CD4-positive, alpha-beta T cell treated with Interleukin-15 for 4 hours (primary cell): ENCODE measurements around the gene FGGY.

ENCODE experiments used
- DNase-seq: peaks from one replicate; pipeline ENCODE4 v3.0.0-alpha.2; 2020; ENCODE audit warnings: low spot score

Gene FGGY

DNA sequence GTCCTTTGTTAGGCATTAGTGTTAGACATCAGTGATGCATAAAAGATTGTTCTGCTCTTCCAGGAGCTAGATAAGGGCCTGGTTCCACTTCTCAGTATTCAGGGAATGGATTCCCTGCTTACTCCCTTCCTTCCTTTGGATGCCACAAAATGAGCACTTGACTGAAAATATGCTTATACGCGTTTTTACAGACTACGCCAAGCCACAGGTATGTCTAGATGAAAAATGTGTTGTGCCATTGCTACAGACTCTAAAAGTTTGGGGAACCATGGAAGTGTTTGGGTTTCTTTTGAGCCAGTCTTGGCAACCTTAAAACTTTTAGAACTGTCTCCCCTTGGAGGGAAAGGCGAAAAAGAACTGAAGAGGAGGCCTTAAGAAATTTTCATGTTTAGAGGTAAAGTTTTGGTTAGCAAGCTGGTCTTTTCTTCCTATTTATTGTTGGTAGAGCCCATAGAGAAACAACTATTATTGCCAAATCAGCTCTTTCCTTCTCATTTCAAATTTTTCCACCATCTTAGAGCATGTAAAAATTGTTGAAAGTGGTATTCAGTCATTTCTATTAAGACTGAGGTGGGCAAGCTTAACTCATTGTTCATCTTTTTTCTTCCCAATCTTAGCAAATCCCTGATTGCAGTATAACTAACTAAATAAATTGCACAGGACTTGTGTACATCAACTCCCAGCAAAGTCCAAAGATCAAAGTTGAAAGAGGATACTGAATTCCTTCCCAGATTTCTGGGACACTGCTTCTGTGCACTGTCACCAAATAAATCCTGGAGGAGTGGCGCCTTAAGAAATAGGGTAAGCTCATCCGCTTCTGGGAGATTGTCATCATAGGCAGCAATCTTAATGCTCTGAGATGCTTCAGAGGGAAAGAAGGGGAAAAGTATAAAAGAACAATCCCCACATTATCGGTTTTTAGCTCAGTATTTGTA, 18.9 kb downstream of the FGGY start:
- no peak for DNase-seq

DNA sequence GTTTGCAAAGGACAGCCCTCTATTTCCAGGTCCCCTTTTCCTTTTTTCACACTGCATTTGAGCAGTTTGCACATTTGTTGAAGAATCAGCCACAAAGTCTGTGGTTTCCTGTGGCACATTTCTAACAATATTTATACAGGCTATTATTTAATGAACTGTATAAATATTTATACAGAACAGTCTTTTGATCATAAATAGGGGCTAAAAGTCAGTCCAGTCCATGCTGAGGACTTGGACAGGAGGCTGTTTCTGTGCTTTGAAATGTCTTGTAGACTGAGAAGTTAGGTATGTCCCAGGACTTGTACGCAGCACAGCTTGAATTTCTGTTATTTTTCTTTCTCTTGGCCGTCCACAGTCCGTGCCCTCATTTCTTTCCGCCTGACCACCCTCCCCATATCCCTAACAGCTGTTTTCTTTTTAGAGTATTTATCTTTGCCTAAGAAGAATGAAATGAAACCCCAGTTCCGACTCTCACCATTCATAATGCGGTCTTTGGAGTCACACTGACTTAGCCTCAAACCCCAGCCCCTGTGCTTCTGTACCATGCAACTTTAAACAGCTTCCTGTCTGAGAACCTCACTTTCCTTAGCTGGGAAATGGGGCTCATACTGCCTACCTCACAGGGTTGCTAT, 19.7 kb downstream of the FGGY start:
- DNase-seq = no peak

- no peak for DNase-seq
Observed at GRCh38 chr1:59317343-59317742, 20.4 kb downstream of the FGGY start.

- DNase-seq = no peak
Observed at GRCh38 chr1:59317780-59318179, 20.9 kb downstream of the FGGY start.

GRCh38 chr1:59318271-59318860, 21.5 kb downstream of the FGGY start:
- DNase-seq = no peak

DNA sequence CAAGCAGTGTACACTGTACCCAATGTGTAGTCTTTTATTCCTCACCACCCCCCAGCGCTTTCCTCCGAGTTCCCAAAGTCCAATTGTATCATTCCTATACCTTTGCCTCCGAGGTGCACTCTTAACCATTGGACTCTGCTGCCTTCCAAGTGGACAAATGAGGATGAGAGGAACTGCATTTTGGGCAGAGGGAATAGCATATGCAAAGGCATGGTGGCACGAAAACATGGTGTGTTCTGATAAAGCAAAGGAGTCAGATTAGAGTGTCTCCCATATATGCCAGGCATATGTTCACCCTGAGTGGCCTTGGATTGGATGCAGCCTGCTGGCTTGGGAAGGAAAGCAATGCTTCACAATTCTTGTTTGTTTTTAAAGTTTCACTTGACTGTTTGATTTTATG, 25.5 kb downstream of the FGGY start:
- DNase-seq = no peak

- DNase-seq = no peak
Observed at GRCh38 chr1:59322814-59323213, 25.9 kb downstream of the FGGY start.

GRCh38 chr1:59323879-59324278, 27.0 kb downstream of the FGGY start:
- no peak for DNase-seq

- no peak for DNase-seq
Observed at GRCh38 chr1:59328353-59328752, 31.5 kb downstream of the FGGY start.

DNA sequence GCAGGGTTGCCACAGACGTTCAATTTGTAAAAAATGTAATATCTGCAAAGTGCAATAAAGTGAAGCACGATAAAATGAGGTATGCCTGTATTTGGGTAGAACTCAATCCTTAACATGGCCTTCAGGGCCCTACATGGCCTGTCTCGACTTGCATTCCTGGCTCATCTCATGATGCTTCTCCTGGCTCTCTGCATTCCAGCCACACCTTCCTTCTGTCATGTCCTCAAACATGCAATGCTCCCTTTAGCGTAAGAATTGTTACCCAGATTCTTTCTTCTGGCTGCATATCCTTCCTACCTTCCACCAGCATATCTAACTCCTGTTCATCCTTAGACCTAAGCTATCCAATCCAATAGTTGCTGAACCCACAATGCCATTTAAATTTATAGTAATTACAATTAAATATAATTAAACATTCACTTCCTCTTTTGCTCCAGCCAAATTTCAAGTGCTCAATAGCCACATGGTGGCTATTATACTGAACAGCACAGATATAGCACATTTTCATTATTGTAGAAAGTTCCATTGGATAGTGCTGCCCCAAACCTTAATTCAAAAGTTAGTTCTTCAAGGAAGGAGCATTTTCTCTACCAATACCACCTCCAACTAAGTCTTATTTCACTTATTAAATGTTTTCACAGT, 32.6 kb downstream of the FGGY start:
- no peak for DNase-seq

DNA sequence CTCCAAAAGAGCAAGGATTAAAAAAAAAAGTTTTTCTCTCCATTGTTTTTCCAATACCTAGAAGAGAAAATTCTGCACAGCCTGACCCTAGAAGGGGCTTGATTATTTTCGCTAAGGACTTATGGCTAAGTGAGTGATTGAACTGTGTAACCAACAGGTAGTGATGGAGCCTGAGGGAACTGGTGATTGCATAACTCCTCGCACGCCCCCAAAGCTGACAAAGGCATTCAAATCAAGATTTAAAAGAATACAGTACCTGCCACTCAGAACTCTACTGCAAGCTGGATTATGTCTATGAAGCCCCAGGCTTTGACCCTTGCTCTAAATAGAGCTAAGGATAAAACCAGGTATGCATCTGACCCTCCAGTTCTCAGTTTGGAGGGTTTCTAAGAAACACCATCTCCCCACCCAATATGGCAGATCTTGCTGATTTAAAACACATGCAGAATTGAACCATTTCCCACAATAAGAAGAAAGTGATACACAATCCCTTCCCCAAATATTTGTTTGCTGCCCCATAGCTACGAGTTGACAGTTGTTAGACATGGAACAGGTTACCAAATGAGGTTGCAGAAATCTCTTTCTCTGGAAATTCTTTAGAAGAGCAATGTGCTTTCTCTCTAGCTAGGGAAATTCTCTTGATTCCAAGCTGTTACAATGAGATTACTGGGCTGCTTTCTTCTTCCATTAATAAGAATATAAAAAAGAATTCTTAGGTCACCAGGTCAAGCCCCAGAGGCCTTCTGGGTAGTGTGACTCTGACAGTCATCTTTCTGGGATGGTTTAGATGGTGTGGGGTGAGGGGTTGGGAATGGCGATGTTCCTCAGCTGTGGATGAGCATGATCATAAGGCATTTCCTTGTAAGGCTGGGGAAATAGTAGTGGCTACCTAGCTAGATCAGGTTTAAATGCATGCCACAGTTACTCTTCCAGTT, 35.1 kb downstream of the FGGY start:
- no peak for DNase-seq

DNA sequence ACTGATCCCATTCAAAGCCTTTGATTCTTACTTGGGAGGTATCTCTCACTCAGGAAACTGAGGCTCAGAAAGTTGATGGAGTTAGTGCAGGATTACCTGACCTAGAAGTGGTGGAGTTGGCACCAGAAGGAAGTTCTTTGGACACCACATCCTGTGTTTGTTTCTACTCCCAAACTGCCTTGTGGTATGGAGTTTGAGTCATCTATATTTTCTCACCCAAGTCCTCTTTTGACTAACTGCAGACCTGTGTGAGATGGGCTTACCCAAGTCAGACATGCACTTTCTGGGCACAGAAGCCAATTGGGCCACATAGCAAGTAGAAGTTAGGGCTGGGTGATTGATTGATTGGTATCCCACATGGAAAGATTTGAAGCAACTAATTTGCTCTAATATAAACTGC, 36.1 kb downstream of the FGGY start:
- no peak for DNase-seq

GRCh38 chr1:59333626-59334277, 36.9 kb downstream of the FGGY start:
- DNase-seq = no peak

GRCh38 chr1:59340411-59341307, 43.8 kb downstream of the FGGY start:
- no peak for DNase-seq

GRCh38 chr1:59342801-59343575, 46.1 kb downstream of the FGGY start:
- DNase-seq = no peak

DNA sequence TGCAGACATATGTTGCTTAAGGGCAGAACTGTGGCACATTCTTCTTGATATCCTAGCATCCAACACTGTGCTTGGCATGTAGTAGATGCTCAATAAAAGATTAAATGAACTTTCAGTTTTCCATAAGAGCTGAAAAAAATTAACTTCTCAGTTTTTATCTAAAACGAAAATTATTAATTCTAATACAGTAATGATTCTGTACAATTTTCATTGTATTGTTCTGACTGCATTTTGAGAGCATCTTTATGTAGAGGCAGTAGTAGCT, 46.6 kb downstream of the FGGY start:
- DNase-seq = no peak

- DNase-seq = no peak
Observed at GRCh38 chr1:59345221-59345620, 48.3 kb downstream of the FGGY start.

- no peak for DNase-seq
Observed at GRCh38 chr1:59346429-59346828, 49.5 kb downstream of the FGGY start.

DNA sequence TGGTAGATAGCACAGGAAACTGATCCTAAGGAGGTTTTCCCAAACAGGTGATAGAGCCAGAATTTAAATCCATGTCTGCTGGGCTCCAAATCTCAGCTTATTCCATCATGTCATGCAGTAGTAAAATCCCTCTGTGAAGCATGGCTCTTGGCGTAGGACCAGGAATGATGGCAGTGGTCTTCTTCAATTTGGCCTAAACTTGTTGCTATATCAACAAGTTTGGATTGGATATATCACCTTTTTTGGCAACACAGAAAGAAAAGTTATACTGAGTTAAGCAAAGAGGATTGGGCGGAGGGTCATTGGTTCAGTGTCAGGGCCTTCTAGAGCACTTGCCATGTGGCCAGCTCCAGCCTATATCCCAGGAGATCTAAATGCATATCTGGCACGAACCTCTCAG, 52.2 kb downstream of the FGGY start:
- DNase-seq = no peak
